ENCODE data around the gene CATSPERD. TPM values are rescaled to one million over a fixed set of nuclear protein-coding genes. Genes with fewer than 3 reads are reported as not detected.

Gene CATSPERD
- total RNA-seq, 2 experiments from 2014 or later = not detected

- CTCF ChIA-PET = no interaction called here
- peaks cover 44% of the 10 kb centered on the region for H3K36me3 Mint-ChIP-seq (ENCODE audit: low read depth)
- H3K9me3 Mint-ChIP-seq (ENCODE audit: insufficient read depth) = no peaks in the 10 kb centered on the region
- POLR2A ChIA-PET = no interaction called here
- H3K4me3 Mint-ChIP-seq = no peak overlapping the region
- H3K27ac Mint-ChIP-seq = no peak overlapping the region
- no peak for DNase-seq
- H3K4me1 Mint-ChIP-seq (ENCODE audit: low read depth) = peaks cover 16% of the 10 kb centered on the region
- H3K27me3 Mint-ChIP-seq (ENCODE audit: low read depth) = no peaks in the 10 kb centered on the region
- no peak for ATAC-seq
Observed at GRCh38 chr19:5786593-5787408, 66.4 kb downstream of the CATSPERD start.

- Mint-ChIP-seq H3K27me3 (ENCODE audit: low read depth) (no peaks in the 10 kb centered on the region), H3K36me3 (ENCODE audit: low read depth) (peaks cover 44% of the 10 kb centered on the region), H3K9me3 (ENCODE audit: insufficient read depth) (no peaks in the 10 kb centered on the region), H3K27ac (no peak overlapping the region), H3K4me3 (no peak overlapping the region), H3K4me1 (ENCODE audit: low read depth) (peaks cover 16% of the 10 kb centered on the region)
- no peak for ATAC-seq
- CTCF ChIA-PET = no interaction called here
- POLR2A ChIA-PET = no interaction called here
- no peak for DNase-seq
Observed at GRCh38 chr19:5787409-5788182, 67.2 kb downstream of the CATSPERD start.

- H3K9me3 Mint-ChIP-seq (ENCODE audit: insufficient read depth) = no peaks in the 10 kb centered on the region
- H3K36me3 Mint-ChIP-seq (ENCODE audit: low read depth) = peaks cover 42% of the 10 kb centered on the region
- ATAC-seq (no peak), DNase-seq (no peak)
- ChIA-PET CTCF (no interaction called here), POLR2A (interaction anchor here (0.6 kb wide), 1 partner anchor 40 kb away, joined by 3 read pairs; no protein-coding TSS in a partner anchor)
- H3K4me1 Mint-ChIP-seq (ENCODE audit: low read depth) = peaks cover 16% of the 10 kb centered on the region
- no peak overlapping the region for H3K4me3 Mint-ChIP-seq
- no peak overlapping the region for H3K27ac Mint-ChIP-seq
- no peaks in the 10 kb centered on the region for H3K27me3 Mint-ChIP-seq (ENCODE audit: low read depth)
Observed at GRCh38 chr19:5788422-5788821, 68.0 kb downstream of the CATSPERD start.

GRCh38 chr19:5789351-5789761 lies 68.9 kb downstream of the CATSPERD start:
- Mint-ChIP-seq H3K27me3 (ENCODE audit: low read depth) (no peaks in the 10 kb centered on the region), H3K36me3 (ENCODE audit: low read depth) (peaks cover 39% of the 10 kb centered on the region), H3K4me3 (no peak overlapping the region), H3K4me1 (ENCODE audit: low read depth) (peaks cover 16% of the 10 kb centered on the region), H3K9me3 (ENCODE audit: insufficient read depth) (no peaks in the 10 kb centered on the region), H3K27ac (no peak overlapping the region)
- ChIA-PET POLR2A (interaction anchor here (1.0 to 2.2 kb wide), 2 partner anchors 39 to 71 kb away, joined by 7 to 12 read pairs; no protein-coding TSS in a partner anchor), CTCF (no interaction called here)
- ATAC-seq (no peak), DNase-seq (no peak)

- peaks cover 39% of the 10 kb centered on the region for H3K36me3 Mint-ChIP-seq (ENCODE audit: low read depth)
- POLR2A ChIA-PET = interaction anchor here (0.6 to 2.2 kb wide), 9 partner anchors 10 to 820 kb away, joined by 3 to 12 read pairs (median 4); partner anchors contain the start of genes CATSPERD and LONP1
Observed at GRCh38 chr19:5789886-5790558, 69.6 kb downstream of the CATSPERD start.

GRCh38 chr19:5790559-5791520 lies 70.4 kb downstream of the CATSPERD start, which contains the start of gene DUS3L:
Gene DUS3L (minus strand): TSS chr19:5791163. CDS start chr19:5791141, 22 bp downstream.
- CTCF ChIA-PET = interaction anchor here (0.8 to 6.2 kb wide), 6 partner anchors 10 to 1805 kb away, joined by 3 to 44 read pairs (median 3); partner anchors contain the start of genes EEF2, NRTN, SAFB and SAFB2
- Mint-ChIP-seq H3K9me3 (ENCODE audit: insufficient read depth) (no peaks in the 10 kb centered on the region), H3K4me3 (peak within 1 kb of the TSS; percentile 100), H3K27me3 (ENCODE audit: low read depth) (no peaks in the 10 kb centered on the region), H3K36me3 (ENCODE audit: low read depth) (peaks cover 38% of the 10 kb centered on the region), H3K27ac (peak within 1 kb of the TSS; percentile 100), H3K4me1 (ENCODE audit: low read depth) (peaks cover 16% of the 10 kb centered on the region)
- DNase-seq (peak; percentile 98), ATAC-seq (peak; percentile 96)
- POLR2A ChIA-PET = interaction anchor here (0.6 to 2.2 kb wide), 9 partner anchors 11 to 820 kb away, joined by 3 to 12 read pairs (median 4); partner anchors contain the start of genes CATSPERD, LONP1, SAFB and SAFB2

More at GRCh38 chr19:5789886-5790558, 69.6 kb downstream of the CATSPERD start:
- Mint-ChIP-seq H3K9me3 (ENCODE audit: insufficient read depth) (no peaks in the 10 kb centered on the region), H3K4me1 (ENCODE audit: low read depth) (peaks cover 16% of the 10 kb centered on the region), H3K4me3 (peak overlapping the region; percentile 100), H3K27me3 (ENCODE audit: low read depth) (no peaks in the 10 kb centered on the region), H3K27ac (peak overlapping the region; percentile 100)
- ATAC-seq (no peak), DNase-seq (no peak)
- CTCF ChIA-PET = interaction anchor here (1.3 to 6.2 kb wide), 3 partner anchors 11 to 167 kb away, joined by 3 to 44 read pairs (median 4); partner anchors contain the start of genes NRTN, SAFB and SAFB2

- H3K4me1 Mint-ChIP-seq (ENCODE audit: low read depth) = peaks cover 16% of the 10 kb centered on the region
- ChIA-PET CTCF (interaction anchor here (6.2 kb wide), 1 partner anchor 12 kb away, joined by 44 read pairs; the partner anchor contains the start of gene NRTN), POLR2A (interaction anchor here (0.6 kb wide), 1 partner anchor 16 kb away, joined by 3 read pairs; no protein-coding TSS in a partner anchor)
- H3K4me3 Mint-ChIP-seq = no peak overlapping the region
- H3K9me3 Mint-ChIP-seq (ENCODE audit: insufficient read depth) = no peaks in the 10 kb centered on the region
- no peaks in the 10 kb centered on the region for H3K27me3 Mint-ChIP-seq (ENCODE audit: low read depth)
- no peak overlapping the region for H3K27ac Mint-ChIP-seq
- peaks cover 28% of the 10 kb centered on the region for H3K36me3 Mint-ChIP-seq (ENCODE audit: low read depth)
- DNase-seq (no peak), ATAC-seq (no peak)
Observed at GRCh38 chr19:5792224-5792623, 71.8 kb downstream of the CATSPERD start.

GRCh38 chr19:5793188-5793587 lies 72.8 kb downstream of the CATSPERD start:
- Mint-ChIP-seq H3K4me1 (ENCODE audit: low read depth) (peaks cover 16% of the 10 kb centered on the region), H3K4me3 (no peak overlapping the region), H3K9me3 (ENCODE audit: insufficient read depth) (no peaks in the 10 kb centered on the region), H3K36me3 (ENCODE audit: low read depth) (peaks cover 22% of the 10 kb centered on the region), H3K27ac (no peak overlapping the region), H3K27me3 (ENCODE audit: low read depth) (no peaks in the 10 kb centered on the region)
- no peak for DNase-seq
- CTCF ChIA-PET = interaction anchor here (1.0 to 6.2 kb wide), 5 partner anchors 11 to 106 kb away, joined by 3 to 44 read pairs (median 8); partner anchors contain the start of genes NRTN and RPL36
- POLR2A ChIA-PET = interaction anchor here (0.6 kb wide), 1 partner anchor 109 kb away, joined by 3 read pairs; no protein-coding TSS in a partner anchor
- ATAC-seq = no peak

GRCh38 chr19:5795382-5795919 lies 75.0 kb downstream of the CATSPERD start:
- peaks cover 7% of the 10 kb centered on the region for H3K36me3 Mint-ChIP-seq (ENCODE audit: low read depth)
- ATAC-seq = no peak
- H3K4me1 Mint-ChIP-seq (ENCODE audit: low read depth) = peaks cover 6% of the 10 kb centered on the region
- H3K27ac Mint-ChIP-seq = no peak overlapping the region
- peaks cover 9% of the 10 kb centered on the region for H3K27me3 Mint-ChIP-seq (ENCODE audit: low read depth)
- no peaks in the 10 kb centered on the region for H3K9me3 Mint-ChIP-seq (ENCODE audit: insufficient read depth)
- POLR2A ChIA-PET = interaction anchor here (0.7 kb wide), 1 partner anchor 173 kb away, joined by 3 read pairs; the partner anchor contains the start of gene SAFB
- no peak overlapping the region for H3K4me3 Mint-ChIP-seq
- CTCF ChIA-PET = interaction anchor here (1.0 to 6.2 kb wide), 2 partner anchors 9 to 33 kb away, joined by 3 to 44 read pairs; partner anchors contain the start of gene NRTN
- DNase-seq = no peak

GRCh38 chr19:5798244-5798643 lies 77.8 kb downstream of the CATSPERD start:
- Mint-ChIP-seq H3K27ac (no peak overlapping the region), H3K27me3 (ENCODE audit: low read depth) (peaks cover 21% of the 10 kb centered on the region), H3K36me3 (ENCODE audit: low read depth) (no peaks in the 10 kb centered on the region), H3K9me3 (ENCODE audit: insufficient read depth) (no peaks in the 10 kb centered on the region), H3K4me1 (ENCODE audit: low read depth) (peaks cover 10% of the 10 kb centered on the region), H3K4me3 (no peak overlapping the region)
- DNase-seq (no peak), ATAC-seq (no peak)
- ChIA-PET CTCF (no interaction called here), POLR2A (no interaction called here)
